Measurements from ENCODE around the gene CTDSP2.

GRCh38 chr12:57777911-57778310, 68.6 kb downstream of the CTDSP2 start:
- TF ChIP-seq, protein P1, sequence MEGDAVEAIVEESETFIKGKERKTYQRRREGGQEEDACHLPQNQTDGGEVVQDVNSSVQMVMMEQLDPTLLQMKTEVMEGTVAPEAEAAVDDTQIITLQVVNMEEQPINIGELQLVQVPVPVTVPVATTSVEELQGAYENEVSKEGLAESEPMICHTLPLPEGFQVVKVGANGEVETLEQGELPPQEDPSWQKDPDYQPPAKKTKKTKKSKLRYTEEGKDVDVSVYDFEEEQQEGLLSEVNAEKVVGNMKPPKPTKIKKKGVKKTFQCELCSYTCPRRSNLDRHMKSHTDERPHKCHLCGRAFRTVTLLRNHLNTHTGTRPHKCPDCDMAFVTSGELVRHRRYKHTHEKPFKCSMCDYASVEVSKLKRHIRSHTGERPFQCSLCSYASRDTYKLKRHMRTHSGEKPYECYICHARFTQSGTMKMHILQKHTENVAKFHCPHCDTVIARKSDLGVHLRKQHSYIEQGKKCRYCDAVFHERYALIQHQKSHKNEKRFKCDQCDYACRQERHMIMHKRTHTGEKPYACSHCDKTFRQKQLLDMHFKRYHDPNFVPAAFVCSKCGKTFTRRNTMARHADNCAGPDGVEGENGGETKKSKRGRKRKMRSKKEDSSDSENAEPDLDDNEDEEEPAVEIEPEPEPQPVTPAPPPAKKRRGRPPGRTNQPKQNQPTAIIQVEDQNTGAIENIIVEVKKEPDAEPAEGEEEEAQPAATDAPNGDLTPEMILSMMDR (IDR thresholded peaks at IDR 0.05) = no peak
- no peak for TF ChIP-seq POLR2A (IDR thresholded peaks at IDR 0.05)
- no peak for TF ChIP-seq POLR2AphosphoS5 (IDR thresholded peaks at IDR 0.05)
- no peak for TF ChIP-seq EP300 (IDR thresholded peaks at IDR 0.05)

All from upper lobe of left lung (tissue), 4 donors.